Ishikawa (cell line): ENCODE data around the gene FLII.

Experiments used
- CREB1 ChIP-seq: IDR thresholded peaks from 2 replicates; pipeline ENCODE4 v1.6.1; 2012; ENCODE audit warnings: low read depth
- RAD21 ChIP-seq: IDR thresholded peaks from 2 replicates; pipeline ENCODE4 v1.6.1; 2012; ENCODE audit warnings: low read depth
- TAF1 ChIP-seq: IDR thresholded peaks from 2 replicates; pipeline ENCODE4 v1.6.1; 2012; ENCODE audit warnings: low read depth, mild to moderate bottlenecking

DNA sequence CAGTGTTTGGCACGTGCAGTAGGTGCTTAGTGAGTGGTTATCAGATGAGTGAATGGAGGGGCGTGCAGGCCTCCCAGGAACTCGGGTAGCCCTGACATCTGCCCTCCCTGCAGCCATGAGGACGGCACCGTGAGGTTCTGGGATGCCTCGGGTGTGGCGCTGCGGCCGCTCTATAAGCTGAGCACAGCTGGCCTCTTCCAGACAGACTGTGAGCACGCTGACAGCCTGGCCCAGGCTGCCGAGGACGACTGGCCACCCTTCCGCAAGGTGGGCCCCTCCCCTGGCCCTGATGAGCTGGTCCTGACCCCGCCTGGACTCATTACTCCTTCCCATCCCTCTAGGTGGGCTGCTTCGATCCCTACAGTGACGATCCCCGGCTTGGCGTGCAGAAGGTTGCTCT is 22.0 kb downstream of the FLII start:
- TF ChIP-seq TAF1 (no peak), RAD21 (no peak), CREB1 (no peak)
